GM12872 (cell line): Measurements from ENCODE around the gene KCTD8.

ENCODE experiments used
- CTCF ChIP-seq: IDR thresholded peaks from 3 replicates; pipeline ENCODE4 v1.5.1; 2011; ENCODE audit warnings: low read depth, mild to moderate bottlenecking, low read length, moderate library complexity; ENCODE audit not compliant: insufficient read depth

Gene KCTD8

GRCh38 chr4:44237643-44238042, 211.0 kb downstream of the KCTD8 start:
- no peak for TF ChIP-seq CTCF

GRCh38 chr4:44235897-44236296, 212.7 kb downstream of the KCTD8 start:
- TF ChIP-seq CTCF: no peak

- TF ChIP-seq CTCF: no peak
Measured at GRCh38 chr4:44232262-44232661, 216.3 kb downstream of the KCTD8 start.

- TF ChIP-seq CTCF: no peak
Measured at GRCh38 chr4:44231006-44231405, 217.6 kb downstream of the KCTD8 start.

GRCh38 chr4:44228326-44228725, 220.3 kb downstream of the KCTD8 start:
- no peak for TF ChIP-seq CTCF

GRCh38 chr4:44221407-44221806, 227.2 kb downstream of the KCTD8 start:
- TF ChIP-seq CTCF: no peak

- TF ChIP-seq CTCF: no peak
Measured at GRCh38 chr4:44210750-44211149, 237.9 kb downstream of the KCTD8 start.

- TF ChIP-seq CTCF: no peak
Measured at GRCh38 chr4:44196796-44197195, 251.8 kb downstream of the KCTD8 start.
